GM18526 (cell line): ENCODE measurements around the gene PITPNB.

Source experiments
- POLR2A ChIP-seq: IDR thresholded peaks from 3 replicates; pipeline ENCODE4 v1.6.1; 2011; ENCODE audit not compliant: insufficient read length; ENCODE audit errors: extremely low read depth

The PITPNB gene

DNA sequence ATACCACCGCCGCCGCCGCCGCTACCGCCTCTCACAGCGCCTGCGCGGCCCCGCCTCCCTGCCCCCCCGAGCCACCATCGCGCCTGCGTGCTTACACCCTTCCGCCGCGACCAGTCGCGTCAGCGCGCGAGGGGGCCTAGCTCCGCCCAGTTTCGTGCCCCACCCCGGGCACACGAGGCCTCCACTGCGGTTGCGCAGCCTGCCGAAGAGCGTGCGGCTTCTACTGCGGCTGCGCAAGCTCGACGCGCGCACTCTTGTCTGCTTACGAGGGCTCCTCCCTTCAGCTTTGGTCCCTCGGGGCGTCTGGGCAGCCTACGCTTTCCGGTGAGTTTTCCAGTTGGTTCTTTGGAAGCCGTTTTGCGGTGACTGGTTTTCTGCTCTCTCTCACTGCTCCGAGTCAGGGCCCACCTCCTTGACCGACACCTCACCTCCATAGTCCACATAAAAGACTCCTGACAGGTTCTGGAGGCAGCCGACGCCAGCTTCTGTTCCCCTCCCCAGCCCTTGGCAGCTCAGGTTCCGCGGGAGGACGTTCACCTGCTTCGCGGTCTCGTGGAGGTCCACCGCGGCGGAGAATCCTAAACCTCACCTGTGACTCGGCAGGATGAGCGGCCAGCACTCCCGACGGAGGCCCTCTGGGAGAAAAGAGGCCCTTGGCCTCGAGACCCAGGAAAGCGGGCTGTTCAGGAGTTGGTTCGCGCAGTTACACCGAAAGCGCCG lies at the start of gene PITPNB:
Gene PITPNB (minus strand): TSS at position 35 of the 720 bp plus-strand sequence. CDS start 65 bp downstream, outside the sequence.
- peak; percentile 83 for TF ChIP-seq POLR2A

DNA sequence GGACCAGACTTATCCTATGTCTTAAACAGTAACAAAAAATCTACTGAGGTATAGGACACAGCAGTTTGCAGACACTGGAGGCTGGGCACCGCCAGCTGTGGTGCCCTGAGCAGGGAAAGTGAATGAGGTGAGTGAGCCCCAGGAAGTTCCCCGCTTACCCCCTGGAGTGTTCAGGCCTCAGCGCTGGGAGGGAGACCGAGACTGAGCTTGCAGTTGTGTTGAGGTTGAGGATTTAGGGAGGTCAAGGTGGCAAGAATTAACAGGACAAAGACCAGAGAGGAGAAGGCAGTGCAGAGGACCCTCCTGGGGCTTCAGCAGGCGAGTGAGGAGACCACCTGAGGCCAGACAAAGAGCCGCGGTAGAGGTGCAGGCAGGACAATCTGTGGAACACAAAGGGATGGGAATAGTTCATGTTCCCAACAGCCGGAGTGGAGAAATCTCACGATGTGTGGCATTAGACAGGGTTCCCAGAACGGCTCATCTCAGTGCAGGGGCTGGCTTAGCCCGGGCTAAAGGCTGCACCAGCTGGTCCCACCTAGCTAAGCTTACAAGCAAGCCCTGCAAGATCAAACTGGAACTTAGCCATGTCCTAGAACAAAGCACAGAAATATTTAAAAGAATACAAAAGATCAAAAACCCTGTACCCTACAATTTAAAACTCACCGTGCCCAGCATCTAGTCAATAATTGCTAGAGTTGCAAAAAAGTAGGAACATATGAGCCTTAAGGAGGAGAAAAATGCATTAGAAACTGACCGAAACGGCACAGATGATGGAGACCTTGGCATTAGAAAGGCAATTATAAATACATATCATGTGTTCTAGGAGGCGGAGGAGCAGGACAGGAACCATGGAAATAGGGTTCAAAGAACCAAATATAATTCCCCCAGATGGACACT lies 47.4 kb upstream of the PITPNB start:
- TF ChIP-seq POLR2A = no peak

DNA sequence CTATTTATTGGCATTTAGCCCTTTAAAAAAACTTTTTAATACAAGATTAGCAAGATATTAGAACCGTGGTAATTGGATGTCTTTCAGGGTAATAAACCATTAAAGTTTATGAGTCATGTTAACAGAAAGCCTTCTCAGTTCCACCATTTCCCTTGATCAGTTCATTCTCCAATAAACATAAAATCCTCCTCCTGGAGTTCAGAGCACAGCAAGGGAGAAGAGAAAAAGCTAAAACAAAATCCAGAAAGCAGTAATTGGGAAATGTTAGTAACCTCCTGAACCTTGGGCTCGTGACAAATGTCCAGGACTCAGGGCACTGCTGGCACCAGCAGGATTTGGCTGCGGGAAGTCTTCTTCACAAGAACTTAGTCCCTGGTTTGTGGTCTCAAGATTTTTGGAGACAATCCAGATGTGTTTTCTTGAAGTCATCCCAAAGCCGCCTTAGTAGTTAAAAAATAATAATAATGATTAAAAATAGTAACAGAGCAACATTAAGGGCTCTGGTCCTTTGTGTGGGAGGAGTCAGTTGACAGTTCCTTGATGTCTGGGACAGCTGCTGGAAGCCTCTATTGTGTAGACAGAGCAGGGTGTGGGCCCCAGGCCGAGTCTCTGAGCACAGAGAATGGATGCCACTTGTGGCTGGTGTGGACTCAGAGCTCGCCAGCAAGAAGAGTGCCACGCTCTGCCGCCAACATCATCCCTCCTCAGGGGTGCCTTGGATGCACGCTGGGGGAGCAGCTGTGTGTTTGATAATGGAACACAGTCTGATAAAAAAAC lies 43.4 kb upstream of the PITPNB start:
- no peak for TF ChIP-seq POLR2A

DNA sequence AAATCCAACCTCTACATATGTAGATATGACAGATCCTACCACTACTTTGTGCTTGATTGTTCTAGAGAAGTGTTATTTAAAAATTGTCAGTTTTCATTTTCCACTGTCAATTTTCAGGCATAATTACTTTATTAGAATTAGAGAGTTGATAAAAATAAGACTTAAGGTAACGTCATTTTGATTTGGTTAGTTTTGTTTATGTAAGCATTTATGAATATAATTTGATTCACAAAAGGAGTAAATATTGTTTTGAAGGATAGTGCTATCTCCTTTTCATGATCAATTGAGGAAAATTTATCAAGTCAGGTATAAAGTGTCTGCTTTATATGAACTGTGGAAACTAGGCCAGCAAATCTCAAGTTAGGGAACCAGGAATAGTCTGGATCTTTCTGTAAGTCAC lies 42.6 kb upstream of the PITPNB start:
- TF ChIP-seq POLR2A = no peak

DNA sequence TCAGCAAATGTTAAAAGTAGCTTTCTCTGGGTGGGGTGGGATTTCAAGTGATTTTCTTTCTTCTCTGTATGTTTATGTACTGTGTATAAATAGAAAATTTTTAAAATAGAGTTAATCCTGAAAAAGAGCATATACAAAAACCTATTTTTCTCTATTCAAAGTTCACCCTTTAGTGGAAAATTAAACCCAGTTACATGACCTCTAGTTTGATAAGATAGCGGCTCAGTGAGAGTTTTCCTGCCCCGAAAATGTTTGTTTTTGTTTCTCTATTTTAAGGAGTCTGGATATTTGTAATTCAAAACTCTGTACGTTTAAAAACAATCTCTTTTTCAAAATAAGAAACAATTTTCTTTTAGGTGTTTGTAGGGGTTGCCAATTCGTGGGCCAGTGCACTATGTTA lies 42.1 kb upstream of the PITPNB start:
- TF ChIP-seq POLR2A = no peak

DNA sequence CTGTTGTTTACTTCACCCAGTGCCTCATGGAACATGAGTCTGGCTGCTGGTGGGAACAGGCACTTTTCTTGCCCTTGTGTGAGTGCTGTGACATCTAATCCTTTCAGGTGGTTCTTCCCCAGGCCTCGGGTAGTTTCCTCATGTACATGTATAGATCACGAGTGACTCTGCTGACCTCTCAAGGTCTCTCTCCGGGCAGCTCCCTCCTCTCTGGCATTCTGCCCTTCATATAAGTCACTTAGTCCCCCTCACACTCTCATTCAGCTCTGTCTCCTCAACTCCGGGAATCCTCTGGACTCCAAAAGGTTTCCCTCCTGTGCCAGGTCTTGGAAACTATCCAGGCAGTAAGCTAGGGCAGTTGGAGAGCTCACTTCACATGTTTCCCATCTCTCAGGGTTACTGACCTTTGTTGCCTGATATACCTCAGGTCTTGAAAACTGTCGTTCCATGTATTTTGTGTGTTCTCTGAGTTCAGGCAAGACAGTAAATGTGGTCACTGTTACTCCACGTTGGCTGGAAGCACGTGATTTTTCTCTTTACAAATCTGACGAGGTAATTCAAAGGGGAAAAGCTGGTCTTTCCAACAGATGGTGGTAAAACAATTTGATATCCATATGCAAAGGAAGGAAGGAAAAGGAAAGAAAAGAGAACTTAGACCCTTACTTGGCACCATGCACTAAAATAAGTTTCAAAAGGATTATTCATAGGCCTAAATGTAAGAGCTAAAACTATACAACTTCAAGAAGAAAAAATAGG lies 40.5 kb upstream of the PITPNB start:
- no peak for TF ChIP-seq POLR2A

DNA sequence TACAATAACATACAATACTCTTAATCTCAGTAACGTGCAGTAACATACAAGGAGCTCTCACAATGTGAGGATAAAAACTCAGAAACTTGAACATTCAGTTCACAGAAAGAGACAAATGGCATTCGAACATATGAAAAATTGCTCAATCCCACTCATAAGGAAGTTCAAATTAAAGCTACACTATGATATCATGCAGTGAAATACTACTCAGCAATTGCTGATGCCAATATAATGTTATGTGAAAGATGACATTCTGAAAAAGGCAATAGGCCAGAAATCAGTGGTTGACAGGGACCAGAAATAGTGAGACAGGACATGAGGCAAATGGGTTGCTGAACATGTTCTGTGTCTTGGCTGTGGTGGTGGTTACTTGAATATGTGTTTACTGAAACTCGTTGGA lies 33.7 kb upstream of the PITPNB start:
- TF ChIP-seq POLR2A = no peak

DNA sequence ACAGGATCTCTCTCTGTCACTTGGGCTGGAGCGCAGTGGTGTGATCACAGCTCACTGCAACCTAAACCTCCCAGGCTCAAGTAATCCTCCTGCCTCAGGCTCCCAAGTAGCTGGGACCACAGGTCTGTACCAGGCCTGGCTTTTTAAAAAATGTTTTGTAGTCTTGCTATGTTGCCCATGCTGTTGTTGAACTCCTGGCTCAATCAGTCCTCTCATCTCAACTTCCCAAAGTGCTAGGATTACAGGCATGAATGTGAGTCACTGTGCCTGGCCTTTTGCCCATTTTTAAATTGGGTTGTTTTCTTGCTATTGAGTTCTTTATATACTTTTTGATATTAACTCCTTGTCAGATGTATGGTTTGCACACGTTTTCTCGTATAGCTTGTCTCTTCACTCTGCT lies 33.0 kb upstream of the PITPNB start:
- no peak for TF ChIP-seq POLR2A

DNA sequence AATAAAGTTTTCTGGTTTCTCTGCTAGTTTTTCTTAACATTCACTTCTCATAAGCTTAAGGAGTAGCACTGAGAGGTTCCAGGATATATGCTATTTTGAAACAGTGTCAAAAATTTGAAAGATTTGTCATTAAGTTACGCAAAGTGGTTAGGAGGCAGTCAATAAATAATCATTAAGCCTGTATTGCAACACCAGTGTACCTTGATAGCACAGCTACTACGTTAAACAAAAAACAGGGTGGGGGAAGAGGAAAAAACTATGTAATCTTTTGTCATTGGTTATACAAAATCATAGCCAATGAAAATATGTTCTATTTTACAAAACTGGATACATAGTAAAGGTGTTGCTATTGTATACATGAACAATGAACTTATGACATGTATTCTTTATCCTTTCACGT lies 30.4 kb upstream of the PITPNB start:
- TF ChIP-seq POLR2A = no peak

DNA sequence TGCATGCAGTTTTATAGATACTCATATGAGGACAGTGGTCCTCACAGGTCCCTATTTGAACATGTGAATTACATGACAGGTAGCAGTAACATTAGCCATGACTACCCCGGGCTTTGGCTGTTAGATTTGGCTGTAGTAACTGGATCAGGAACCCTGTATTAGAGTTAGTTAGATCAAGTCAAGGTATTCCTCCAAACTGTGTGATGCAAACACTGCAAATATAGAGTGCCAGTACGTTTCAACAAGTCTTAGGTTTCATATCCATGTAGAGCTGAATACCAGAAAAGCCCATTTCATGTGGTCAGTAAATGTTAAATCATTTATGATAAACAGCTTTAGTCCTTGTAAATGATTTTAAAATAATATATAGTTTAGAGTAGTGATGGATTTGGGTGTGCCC lies 29.5 kb upstream of the PITPNB start:
- no peak for TF ChIP-seq POLR2A

DNA sequence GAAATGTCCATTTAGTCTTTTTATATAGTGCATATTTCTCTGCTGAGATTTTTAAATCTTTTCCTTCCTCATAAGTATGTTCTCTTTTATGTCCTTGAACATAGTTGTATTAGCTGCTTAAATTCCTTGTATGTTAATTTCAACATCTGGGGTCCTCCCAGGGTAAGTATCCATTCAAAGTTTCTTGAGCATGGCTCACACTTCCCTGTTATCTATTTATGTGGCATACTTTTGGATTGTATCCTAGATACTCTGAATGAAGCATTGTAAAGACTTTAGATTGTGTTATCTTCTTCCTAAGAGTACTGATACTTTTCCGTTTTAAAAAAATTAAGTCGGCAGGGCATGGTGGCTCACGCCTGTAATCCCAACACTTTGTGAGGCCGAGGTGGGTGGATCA lies 28.4 kb upstream of the PITPNB start:
- no peak for TF ChIP-seq POLR2A

DNA sequence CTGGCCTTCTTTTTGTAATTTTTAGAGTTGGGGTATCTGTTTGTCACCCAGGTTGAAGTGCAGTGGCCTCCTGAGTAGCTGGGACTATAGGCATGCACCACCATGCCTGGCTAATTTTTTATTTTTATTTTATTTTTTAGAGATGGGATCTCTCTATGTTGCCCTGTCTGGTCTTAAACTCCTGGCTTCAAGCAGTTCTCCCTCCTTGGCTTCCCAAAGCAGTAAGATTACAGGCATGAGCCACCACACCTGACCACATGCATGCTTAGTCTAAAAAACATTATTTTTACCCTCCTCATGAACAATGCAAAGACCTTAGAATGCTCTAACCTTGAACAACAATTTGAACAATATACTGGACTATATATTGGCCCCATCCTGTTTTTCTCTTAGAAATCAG lies 22.1 kb upstream of the PITPNB start:
- TF ChIP-seq POLR2A = no peak

DNA sequence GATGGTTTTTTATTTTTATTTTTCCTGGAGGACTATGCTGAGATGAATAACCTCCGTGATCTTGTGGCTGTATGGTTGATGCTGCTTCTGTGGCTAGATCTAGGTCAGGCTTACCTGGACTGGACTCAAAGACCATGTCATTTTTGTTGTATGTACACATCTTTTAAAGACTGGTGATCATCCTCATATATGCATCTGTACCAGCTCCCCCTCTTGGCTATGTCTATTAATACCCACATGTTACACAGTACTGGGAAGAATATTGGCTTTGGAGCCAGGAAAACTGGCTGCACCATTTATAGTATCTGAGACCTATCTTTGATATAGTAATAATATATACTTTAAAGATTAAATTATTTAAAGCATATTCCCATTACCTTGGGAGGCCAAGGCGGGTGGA lies 18.4 kb upstream of the PITPNB start:
- no peak for TF ChIP-seq POLR2A

DNA sequence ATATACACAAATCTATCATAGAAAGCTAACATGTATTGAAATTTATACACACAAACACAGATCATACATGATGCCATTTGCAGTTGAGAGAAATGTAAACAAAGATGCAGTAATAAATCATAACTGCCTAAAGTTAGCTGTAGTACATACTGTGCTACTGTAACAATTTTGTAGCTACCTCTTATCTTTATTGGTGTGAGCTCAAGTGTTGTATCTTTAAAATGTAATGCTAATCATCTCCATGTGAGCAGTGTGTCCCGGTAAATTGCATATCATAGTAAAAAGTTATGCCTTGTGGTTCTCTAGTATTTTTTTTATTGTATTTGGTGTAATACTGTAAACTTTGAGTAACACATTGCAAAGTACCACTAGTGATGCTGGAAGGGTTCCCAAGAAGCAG lies 16.8 kb upstream of the PITPNB start:
- no peak for TF ChIP-seq POLR2A

DNA sequence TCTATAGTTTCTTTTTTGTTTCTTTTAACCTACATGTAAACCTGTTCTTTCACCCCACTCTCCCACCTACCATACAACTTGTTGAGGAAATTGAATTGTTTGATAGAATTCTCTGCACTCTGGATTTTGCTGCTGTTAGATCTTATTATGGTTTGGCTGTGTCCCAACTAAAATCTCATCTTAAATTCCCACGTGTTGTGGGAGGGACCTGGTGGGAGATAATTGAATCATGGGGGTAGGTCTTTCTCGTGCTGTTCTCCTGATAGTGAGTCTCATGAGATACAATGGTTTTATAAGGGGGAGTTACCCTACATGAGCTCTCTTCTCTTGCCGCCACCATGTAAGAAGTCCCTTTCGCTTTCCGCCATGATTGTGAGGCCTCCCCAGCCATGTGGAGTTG lies 15.0 kb upstream of the PITPNB start:
- no peak for TF ChIP-seq POLR2A
